Neuronal stem cell (in vitro differentiated cells): ENCODE measurements around the gene PTGER3.

Experiments used
- DNase-seq: peaks from one replicate; pipeline ENCODE4 v3.0.0-alpha.2; 2013; ENCODE audit warnings: low spot score
- H2AFZ ChIP-seq: one replicate; pipeline ENCODE4 v1.6.1; 2013; ENCODE audit warnings: mild to moderate bottlenecking, low read length, inconsistent platforms
- H2AK5ac ChIP-seq: 2 replicates; pipeline ENCODE4 v1.6.1; 2013; ENCODE audit warnings: low read depth, mild to moderate bottlenecking, inconsistent platforms, low read length, moderate library complexity, mixed read lengths
- H2BK120ac ChIP-seq: 2 replicates; pipeline ENCODE4 v1.6.1; 2013; ENCODE audit warnings: low read depth, mild to moderate bottlenecking, inconsistent platforms, low read length, moderate library complexity, mixed read lengths
- H2BK12ac ChIP-seq: one replicate; pipeline ENCODE4 v1.6.1; 2013; ENCODE audit warnings: low read length, inconsistent platforms
- H2BK15ac ChIP-seq: 2 replicates; pipeline ENCODE4 v1.6.1; 2013; ENCODE audit warnings: mild to moderate bottlenecking, low read length, inconsistent platforms, mixed read lengths
- H2BK5ac ChIP-seq: one replicate; pipeline ENCODE4 v1.6.1; 2013; ENCODE audit warnings: inconsistent platforms, mild to moderate bottlenecking, low read length, moderate library complexity
- H3K14ac ChIP-seq: one replicate; pipeline ENCODE4 v1.6.1; 2013; ENCODE audit warnings: low read length, inconsistent platforms
- H3K18ac ChIP-seq: 2 replicates; pipeline ENCODE4 v1.6.1; 2013; ENCODE audit warnings: low read length, inconsistent platforms
- H3K23ac ChIP-seq: 2 replicates; pipeline ENCODE4 v1.6.1; 2013; ENCODE audit warnings: low read depth, mild to moderate bottlenecking, mixed read lengths, low read length, inconsistent platforms; ENCODE audit not compliant: poor library complexity
- H3K27ac ChIP-seq: replicated peaks from 3 replicates; pipeline ENCODE4 v1.5.1; 2013; ENCODE audit warnings: low read length, inconsistent platforms
- H3K27me3 ChIP-seq, 3 experiments: 2 replicates each; pipeline ENCODE4 v1.6.1; 2013; ENCODE audit warnings: low read length in 3 of 3, mild to moderate bottlenecking in 2 of 3, inconsistent platforms in 1 of 3, low read depth in 1 of 3, mixed read lengths in 1 of 3, moderate library complexity in 1 of 3; ENCODE audit not compliant: control insufficient read depth in 3 of 3, insufficient read depth in 3 of 3
- H3K36me3 ChIP-seq, 2 donors: replicated peaks in 1 of 2; 2 replicates each; pipeline ENCODE4 v1.6.1; 2013; ENCODE audit warnings: low read length in 2 of 2; ENCODE audit not compliant: control insufficient read depth in 2 of 2, insufficient read depth in 2 of 2
- H3K4ac ChIP-seq: 2 replicates; pipeline ENCODE4 v1.6.1; 2013; ENCODE audit warnings: inconsistent platforms, mild to moderate bottlenecking, low read length, moderate library complexity
- H3K4me1 ChIP-seq, 2 donors: 1 replicate in 1 of 2; 2 replicates in 1 of 2; pipeline ENCODE4 v1.6.1; 2013; ENCODE audit warnings: low read length in 2 of 2, low read depth in 1 of 2; ENCODE audit not compliant: control insufficient read depth in 2 of 2, insufficient read depth in 1 of 2
- H3K4me2 ChIP-seq: one replicate; pipeline ENCODE4 v1.6.1; 2013; ENCODE audit warnings: mild to moderate bottlenecking, low read length, inconsistent platforms; ENCODE audit not compliant: insufficient read depth, poor library complexity, severe bottlenecking
- H3K4me3 ChIP-seq, 2 donors: 2 replicates each; pipeline ENCODE4 v1.5.1; 2013; ENCODE audit warnings: low read length in 2 of 2, mild to moderate bottlenecking in 2 of 2, inconsistent platforms in 1 of 2, moderate library complexity in 1 of 2
- H3K79me1 ChIP-seq: one replicate; pipeline ENCODE4 v1.6.1; 2013; ENCODE audit warnings: low read depth, mild to moderate bottlenecking, inconsistent platforms, low read length, moderate library complexity
- H3K9ac ChIP-seq: one replicate; pipeline ENCODE4 v1.6.1; 2013; ENCODE audit warnings: mild to moderate bottlenecking, low read depth, low read length, inconsistent platforms; ENCODE audit not compliant: poor library complexity
- H3K9me3 ChIP-seq, 2 donors: replicated peaks in 1 of 2; 2 replicates each; pipeline versions ENCODE3 to v1.6.1; 2013; ENCODE audit warnings: low read length in 2 of 2, mild to moderate bottlenecking in 2 of 2, inconsistent platforms in 1 of 2, low read depth in 1 of 2, mixed read lengths in 1 of 2, moderate library complexity in 1 of 2; ENCODE audit not compliant: control insufficient read depth in 2 of 2, insufficient read depth in 1 of 2
- H4K8ac ChIP-seq: one replicate; pipeline ENCODE4 v1.6.1; 2013; ENCODE audit warnings: low read depth, mild to moderate bottlenecking, inconsistent platforms, low read length, moderate library complexity
- H4K91ac ChIP-seq: one replicate; pipeline ENCODE4 v1.6.1; 2013; ENCODE audit warnings: low read length, low read depth, mild to moderate bottlenecking, inconsistent platforms; ENCODE audit not compliant: poor library complexity
- WGBS, 2 donors: extraction: QIAGEN DNeasy Blood & Tissue Kit; methylation state at CpG; one replicate each; pipeline ENCODE4 v1.1.7; 2013; ENCODE audit warnings: missing lambda C conversion rate in 2 of 2, mixed read lengths in 1 of 2; ENCODE audit not compliant: insufficient read length in 2 of 2, insufficient replicate concordance in 1 of 2; ENCODE audit errors: extremely low coverage in 2 of 2; 5-methylcytosine and 5-hydroxymethylcytosine counted together

PTGER3 gene

GRCh38 chr1:71083271-71083670 lies 35.7 kb upstream of the PTGER3 start:
- H2AFZ ChIP-seq: peak overlapping the region; percentile 15
- no peak overlapping the region for H3K27ac ChIP-seq
- H3K4me3 ChIP-seq: no peak overlapping the region
- H3K27me3 ChIP-seq: no peaks in the 10 kb centered on the region
- no peak overlapping the region for H2AK5ac ChIP-seq
- no peaks in the 10 kb centered on the region for H3K79me1 ChIP-seq
- H3K4me2 ChIP-seq: no peak overlapping the region
- WGBS, 2 donors: no CpG with 5 or more reads among the region's 2 CpGs
- H3K18ac ChIP-seq: no peak overlapping the region
- H2BK120ac ChIP-seq: no peak overlapping the region
- H3K4me1 ChIP-seq: peaks cover 1 to 5% of the 10 kb centered on the region in 2 donors
- no peak overlapping the region for H2BK5ac ChIP-seq
- no peak overlapping the region for H4K91ac ChIP-seq
- H3K4ac ChIP-seq: no peak overlapping the region
- H3K14ac ChIP-seq: no peak overlapping the region
- no peaks in the 10 kb centered on the region for H3K9me3 ChIP-seq
- H3K23ac ChIP-seq: no peak overlapping the region
- peaks cover 0 to 11% of the 10 kb centered on the region in 2 donors for H3K36me3 ChIP-seq
- no peak for DNase-seq
- no peak overlapping the region for H2BK12ac ChIP-seq
- H4K8ac ChIP-seq: no peak overlapping the region
- H3K9ac ChIP-seq: no peak overlapping the region
- H2BK15ac ChIP-seq: no peak overlapping the region

- peak overlapping the region; percentile 33 for H4K8ac ChIP-seq
- no peak overlapping the region for H3K9ac ChIP-seq
- H3K27ac ChIP-seq: no peak overlapping the region
- no peak overlapping the region for H4K91ac ChIP-seq
- H3K4me2 ChIP-seq: no peak overlapping the region
- no peak overlapping the region for H2AK5ac ChIP-seq
- peaks cover 3 to 27% of the 10 kb centered on the region in 2 donors for H3K36me3 ChIP-seq
- H3K9me3 ChIP-seq: no peaks in the 10 kb centered on the region
- no peak overlapping the region for H2BK120ac ChIP-seq
- no peak overlapping the region for H3K4ac ChIP-seq
- H3K79me1 ChIP-seq: no peaks in the 10 kb centered on the region
- no peak overlapping the region for H3K18ac ChIP-seq
- no peak overlapping the region for H2BK5ac ChIP-seq
- H2AFZ ChIP-seq: peak overlapping the region; percentile 90
- H2BK12ac ChIP-seq: no peak overlapping the region
- DNase-seq: no peak
- peaks cover 1 to 5% of the 10 kb centered on the region in 2 donors for H3K4me1 ChIP-seq
- no peak overlapping the region for H3K23ac ChIP-seq
- H3K4me3 ChIP-seq: peak overlapping the region in 1 of 2 donors; percentile 81
- H2BK15ac ChIP-seq: no peak overlapping the region
- no peak overlapping the region for H3K14ac ChIP-seq
- H3K27me3 ChIP-seq: no peaks in the 10 kb centered on the region
- WGBS, 2 donors: no CpG with 5 or more reads among the region's 7 CpGs
Measured at GRCh38 chr1:71081697-71082080, 34.1 kb upstream of the PTGER3 start.

GRCh38 chr1:71080739-71081696 lies 33.4 kb upstream of the PTGER3 start, which contains the start of gene ZRANB2:
TSS of gene ZRANB2 (minus strand) at chr1:71081035. CDS start at chr1:71080995, 40 bp downstream.
- H2BK5ac ChIP-seq: no peak within 1 kb of the TSS
- H3K4me3 ChIP-seq: peak within 1 kb of the TSS; percentile 81 to 93
- peak within 1 kb of the TSS; percentile 79 for H3K18ac ChIP-seq
- H2BK120ac ChIP-seq: no peak within 1 kb of the TSS
- H3K27me3 ChIP-seq: no peaks in the 10 kb centered on the region
- H2AFZ ChIP-seq: peak within 1 kb of the TSS; percentile 90
- peak; percentile 78 for DNase-seq
- no CpG with 5 or more reads among the region's 33 CpGs for WGBS, 2 donors
- no peak within 1 kb of the TSS for H4K91ac ChIP-seq
- H3K4me2 ChIP-seq: peak within 1 kb of the TSS; percentile 47
- H2AK5ac ChIP-seq: no peak within 1 kb of the TSS
- H2BK12ac ChIP-seq: no peak within 1 kb of the TSS
- H4K8ac ChIP-seq: peak within 1 kb of the TSS; percentile 33
- no peaks in the 10 kb centered on the region for H3K79me1 ChIP-seq
- no peak within 1 kb of the TSS for H2BK15ac ChIP-seq
- no peaks in the 10 kb centered on the region for H3K9me3 ChIP-seq
- H3K9ac ChIP-seq: peak within 1 kb of the TSS; percentile 78
- no peak within 1 kb of the TSS for H3K23ac ChIP-seq
- peak within 1 kb of the TSS; percentile 40 for H3K27ac ChIP-seq
- peaks cover 1 to 5% of the 10 kb centered on the region in 2 donors for H3K4me1 ChIP-seq
- no peak within 1 kb of the TSS for H3K14ac ChIP-seq
- H3K4ac ChIP-seq: no peak within 1 kb of the TSS
- peaks cover 5 to 34% of the 10 kb centered on the region in 2 donors for H3K36me3 ChIP-seq

GRCh38 chr1:71080230-71080738 lies 32.7 kb upstream of the PTGER3 start:
- Histone ChIP-seq H3K4me3 (peak overlapping the region; percentile 81 to 93), H2AK5ac (no peak overlapping the region), H3K27me3 (no peaks in the 10 kb centered on the region), H3K9me3 (no peaks in the 10 kb centered on the region), H2BK120ac (no peak overlapping the region), H4K91ac (no peak overlapping the region), H3K9ac (peak overlapping the region; percentile 78), H3K4ac (no peak overlapping the region), H3K14ac (no peak overlapping the region), H2BK5ac (no peak overlapping the region), H3K4me1 (peaks cover 1 to 5% of the 10 kb centered on the region in 2 donors), H2AFZ (peak overlapping the region; percentile 90), H3K23ac (no peak overlapping the region), H3K36me3 (peaks cover 10 to 41% of the 10 kb centered on the region in 2 donors), H2BK12ac (no peak overlapping the region), H3K27ac (no peak overlapping the region), H3K18ac (no peak overlapping the region), H2BK15ac (no peak overlapping the region), H3K4me2 (peak overlapping the region; percentile 45), H3K79me1 (no peaks in the 10 kb centered on the region), H4K8ac (no peak overlapping the region)
- WGBS, 2 donors: no CpG with 5 or more reads among the region's 17 CpGs
- no peak for DNase-seq
